Transverse colon (tissue), 4 donors: ENCODE measurements around the gene TOX2. TPM values are rescaled to one million over a fixed set of nuclear protein-coding genes. Genes with fewer than 3 reads are reported as not detected.

ENCODE experiments used
- DNase-seq: peaks from one replicate; pipeline ENCODE4 v3.0.0-alpha.2; 2019
- H3K27ac ChIP-seq, 4 donors: fragments of 200-600 bp; sonication (generic); 2 replicates each; pipeline ENCODE4 v1.5.1; 2016 to 2018; ENCODE audit warnings: inconsistent platforms in 4 of 4
- H3K27me3 ChIP-seq: fragments of 200-600 bp; sonication (generic); 2 replicates; pipeline ENCODE4 v1.5.1; 2017; ENCODE audit warnings: inconsistent platforms
- H3K36me3 ChIP-seq, 4 donors: fragments of 200-600 bp; sonication (generic); 2 replicates each; pipeline ENCODE4 v1.5.1; 2017 to 2019; ENCODE audit warnings: inconsistent platforms in 4 of 4
- H3K4me1 ChIP-seq, 4 donors: fragments of 200-600 bp; sonication (generic); 2 replicates each; pipeline ENCODE4 v1.5.1; 2017 to 2020; ENCODE audit warnings: inconsistent platforms in 4 of 4
- H3K4me3 ChIP-seq, 4 donors: fragments of 200-600 bp; sonication (generic); 1 replicate in 1 of 4; 2 replicates in 3 of 4; pipeline versions ENCODE4 v1.5.1 to v1.6.1; 2017 to 2019; ENCODE audit warnings: inconsistent platforms in 4 of 4
- H3K9me3 ChIP-seq, 2 donors: fragments of 200-600 bp; sonication (generic); 2 replicates each; pipeline ENCODE4 v1.5.1; 2017 to 2019; ENCODE audit warnings: inconsistent platforms in 2 of 2
- CTCF ChIP-seq, 5 experiments: fragments of 200-600 bp in 3 of 5; fragments of 450-650 bp in 2 of 5; sonication (generic) in 3 of 5; IDR thresholded peaks; 1 replicate in 2 of 5; 2 replicates in 3 of 5; pipeline ENCODE4 v1.5.1; 2016 to 2017; ENCODE audit warnings: antibody characterized with exemption in 5 of 5, inconsistent platforms in 3 of 5, mild to moderate bottlenecking in 2 of 5, moderate library complexity in 1 of 5
- EP300 ChIP-seq: sonication (generic); formaldehyde crosslinking; IDR thresholded peaks from one replicate; pipeline ENCODE4 v1.6.1; 2017; ENCODE audit warnings: antibody characterized with exemption, low read depth
- POLR2A ChIP-seq: fragments of 450-650 bp; IDR thresholded peaks from one replicate; pipeline ENCODE4 v1.6.1; 2016; ENCODE audit warnings: antibody characterized with exemption, mild to moderate bottlenecking, moderate library complexity
- POLR2AphosphoS5 ChIP-seq, 3 donors: sonication (generic); formaldehyde crosslinking; IDR thresholded peaks; one replicate each; pipeline ENCODE4 v1.6.1; 2016; ENCODE audit warnings: antibody characterized with exemption in 3 of 3
- whole genome bisulfite sequencing, 2 donors: methylation state at CpG; one replicate each; pipeline ENCODE4 v1.1.5; 2018; ENCODE audit warnings: low coverage in 1 of 2; 5-methylcytosine and 5-hydroxymethylcytosine counted together
- in situ Hi-C, 4 donors: fragments of 200-750 bp; cut with MboI; loops; one replicate each; pipeline versions ENCODE4 v1.15.0 to v1.15.1; 2017; ENCODE audit warnings: low sequenced_read_pairs in 3 of 4, low pct_ligation_motif_present in 1 of 4, low pct_unique_long_range_greater_than_20kb in 1 of 4
- intact Hi-C: fragments of 100-400 bp; cut with DNase I; formaldehyde crosslinking; loops from one replicate; pipeline ENCODE4 v1.15.1; 2023; ENCODE audit warnings: low total_unique reads
- total RNA-seq, 4 donors: library from RNA; depleted of rRNA; stranded (reverse); fragments of >200 nt; gene quantifications; one replicate each; pipeline ENCODE4 v1.1.0, GENCODE V29; 2016

The TOX2 gene
- total RNA-seq, 4 donors from 2014 or later, result 1.5 to 15.7 (median 6.8) TPM

- H3K4me1 ChIP-seq, result no peaks in the 10 kb centered on the region
- no peak overlapping the region for H3K27ac ChIP-seq
- no peaks in the 10 kb centered on the region for H3K36me3 ChIP-seq
- 69 to 70% methylated on average over 3 to 7 of the region's 7 CpGs for WGBS, 2 donors
- TF ChIP-seq POLR2A (no peak), CTCF (IDR thresholded peaks at IDR 0.05) (no peak), POLR2AphosphoS5 (IDR thresholded peaks at IDR 0.05) (no peak), EP300 (no peak)
- in situ Hi-C loops (loop anchor here in 3 of 4 donors (10.0 to 25.0 kb wide), 4 partner anchors 553 to 653 kb away; partner anchors contain the start of gene SRSF6 (in 1 of the 3)), intact Hi-C loops (no loop called here)
- H3K9me3 ChIP-seq, result no peaks in the 10 kb centered on the region
- no peak overlapping the region for H3K4me3 ChIP-seq
- peak; percentile 27 for DNase-seq
- H3K27me3 ChIP-seq, result peaks cover 8% of the 10 kb centered on the region
Observed at GRCh38 chr20:44089987-44090674, 175.5 kb downstream of the TOX2 start.

GRCh38 chr20:44091026-44091425 lies 176.4 kb downstream of the TOX2 start:
- no peak overlapping the region for H3K27ac ChIP-seq
- H3K9me3 ChIP-seq, result no peaks in the 10 kb centered on the region
- TF ChIP-seq POLR2A, result no peak
- no peak for TF ChIP-seq CTCF (IDR thresholded peaks at IDR 0.05)
- TF ChIP-seq EP300, result no peak
- no peak for TF ChIP-seq POLR2AphosphoS5 (IDR thresholded peaks at IDR 0.05)
- DNase-seq, result no peak
- H3K27me3 ChIP-seq, result peaks cover 8% of the 10 kb centered on the region
- intact Hi-C loops, result no loop called here
- WGBS, 2 donors, result 68% methylated on average over 4 of the region's 4 CpGs; no CpG with 5 or more reads in 1 of the 2 donors
- no peaks in the 10 kb centered on the region for H3K36me3 ChIP-seq
- in situ Hi-C loops, result loop anchor here in 3 of 4 donors (25.0 kb wide), 3 partner anchors 554 to 654 kb away; partner anchors contain the start of gene SRSF6 (in 1 of the 3)
- H3K4me1 ChIP-seq, result no peaks in the 10 kb centered on the region
- no peak overlapping the region for H3K4me3 ChIP-seq

- no peaks in the 10 kb centered on the region for H3K4me1 ChIP-seq
- TF ChIP-seq CTCF (IDR thresholded peaks at IDR 0.05), result peak in 4 of 5 experiments; percentile 28 to 54 (median 42)
- no peak for TF ChIP-seq POLR2AphosphoS5 (IDR thresholded peaks at IDR 0.05)
- intact Hi-C loops (no loop called here), in situ Hi-C loops (loop anchor here in 3 of 4 donors (25.0 kb wide), 3 partner anchors 555 to 655 kb away; partner anchors contain the start of gene SRSF6 (in 1 of the 3))
- WGBS, 2 donors, result 42 to 62% methylated on average over 2 to 9 of the region's 9 CpGs
- no peak overlapping the region for H3K27ac ChIP-seq
- H3K9me3 ChIP-seq, result no peaks in the 10 kb centered on the region
- H3K27me3 ChIP-seq, result peaks cover 8% of the 10 kb centered on the region
- H3K4me3 ChIP-seq, result no peak overlapping the region
- DNase-seq, result no peak
- H3K36me3 ChIP-seq, result no peaks in the 10 kb centered on the region
Observed at GRCh38 chr20:44092551-44093248, 178.0 kb downstream of the TOX2 start.

- no peaks in the 10 kb centered on the region for H3K4me1 ChIP-seq
- no peak for TF ChIP-seq POLR2A
- TF ChIP-seq POLR2AphosphoS5 (IDR thresholded peaks at IDR 0.05), result no peak
- no peak for TF ChIP-seq EP300
- peak in 3 of 5 experiments; percentile 1 to 16 (median 1) for TF ChIP-seq CTCF (IDR thresholded peaks at IDR 0.05)
- H3K4me3 ChIP-seq, result no peak overlapping the region
- 81 to 86% methylated on average over 2 of the region's 2 CpGs for WGBS, 2 donors
- in situ Hi-C loops (loop anchor here in 3 of 4 donors (25.0 kb wide), 3 partner anchors 556 to 656 kb away; partner anchors contain the start of gene SRSF6 (in 1 of the 3)), intact Hi-C loops (no loop called here)
- DNase-seq, result no peak
- peaks cover 8% of the 10 kb centered on the region for H3K27me3 ChIP-seq
- no peak overlapping the region for H3K27ac ChIP-seq
- no peaks in the 10 kb centered on the region for H3K36me3 ChIP-seq
- no peaks in the 10 kb centered on the region for H3K9me3 ChIP-seq
Observed at GRCh38 chr20:44093249-44093582, 178.6 kb downstream of the TOX2 start.
